CD4-positive, alpha-beta T cell treated with Interleukin-12 subunit alpha and Interleukin-12 subunit beta, for 1 hour (primary cell): ENCODE measurements around the gene KLRB1.
"Not testable (repeated sequence)": the region's sequence is repeated elsewhere in the genome, so short reads cannot be mapped to it uniquely, and the experiment has no call there.

Source experiments
- DNase-seq: peaks from one replicate; pipeline ENCODE4 v3.0.0-alpha.2; 2020

The KLRB1 gene

GRCh38 chr12:9607716-9608115 lies at the start of gene KLRB1:
Gene KLRB1 (minus strand): TSS chr12:9607916. CDS start chr12:9607839, 77 bp downstream.
- no peak for DNase-seq

- DNase-seq = peak; percentile 69
These were observed 43.6 kb upstream of the KLRB1 start for GRCh38 chr12:9651265-9651729.

GRCh38 chr12:9650151-9650576 lies 42.4 kb upstream of the KLRB1 start:
- no peak for DNase-seq

- no peak for DNase-seq
These were observed 41.8 kb upstream of the KLRB1 start for GRCh38 chr12:9649532-9649940.

GRCh38 chr12:9648701-9649531 lies 41.2 kb upstream of the KLRB1 start:
- no peak for DNase-seq

GRCh38 chr12:9647825-9648700 lies 40.3 kb upstream of the KLRB1 start:
- peak; percentile 92 for DNase-seq

DNA sequence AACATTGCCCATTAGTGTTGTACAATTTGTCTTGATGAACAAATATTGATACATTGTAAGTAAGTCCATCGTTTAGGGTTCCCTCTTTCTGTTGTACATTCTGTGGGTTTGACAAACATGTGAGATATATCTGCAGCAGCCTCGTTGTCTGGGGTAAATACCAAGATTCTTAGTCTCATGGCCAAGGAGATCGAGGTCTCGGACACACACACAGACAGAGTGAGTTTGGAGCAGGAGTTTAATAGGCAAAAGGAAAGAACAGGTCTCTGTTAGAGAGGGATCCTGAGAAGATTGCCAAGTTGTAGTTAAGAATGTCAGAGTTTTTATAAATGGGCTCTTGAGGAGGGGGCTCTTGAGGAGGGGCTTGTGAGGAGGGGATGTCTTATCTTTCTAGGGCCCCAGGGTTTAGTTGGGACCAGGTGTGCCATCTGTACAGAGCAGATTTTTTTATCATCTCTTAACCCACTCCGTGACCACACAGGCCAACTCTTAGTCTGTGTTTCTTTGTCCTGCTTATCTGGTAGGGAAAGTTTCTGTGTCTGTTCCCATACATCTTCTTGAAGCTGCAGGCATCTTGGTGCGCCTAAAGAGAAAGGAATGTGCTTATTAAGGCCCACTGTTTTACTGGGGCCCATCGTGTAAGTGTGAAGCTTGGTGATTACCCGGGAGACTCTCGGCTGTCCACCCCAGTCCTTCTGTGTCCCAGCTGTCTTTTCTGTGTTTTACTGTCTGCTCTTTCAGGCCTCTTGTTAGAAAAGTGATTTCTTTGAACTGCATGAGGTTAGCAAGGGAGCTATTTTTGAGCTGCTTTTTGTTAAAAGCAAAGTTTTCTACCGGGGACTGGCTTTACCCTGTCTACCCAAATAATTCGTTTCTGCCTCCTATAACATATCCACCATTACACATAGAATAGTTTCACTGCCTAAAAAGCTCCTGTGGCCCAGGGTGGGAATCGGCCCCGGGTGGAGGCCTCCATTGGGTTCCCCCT lies 39.4 kb upstream of the KLRB1 start:
- DNase-seq = no peak

DNA sequence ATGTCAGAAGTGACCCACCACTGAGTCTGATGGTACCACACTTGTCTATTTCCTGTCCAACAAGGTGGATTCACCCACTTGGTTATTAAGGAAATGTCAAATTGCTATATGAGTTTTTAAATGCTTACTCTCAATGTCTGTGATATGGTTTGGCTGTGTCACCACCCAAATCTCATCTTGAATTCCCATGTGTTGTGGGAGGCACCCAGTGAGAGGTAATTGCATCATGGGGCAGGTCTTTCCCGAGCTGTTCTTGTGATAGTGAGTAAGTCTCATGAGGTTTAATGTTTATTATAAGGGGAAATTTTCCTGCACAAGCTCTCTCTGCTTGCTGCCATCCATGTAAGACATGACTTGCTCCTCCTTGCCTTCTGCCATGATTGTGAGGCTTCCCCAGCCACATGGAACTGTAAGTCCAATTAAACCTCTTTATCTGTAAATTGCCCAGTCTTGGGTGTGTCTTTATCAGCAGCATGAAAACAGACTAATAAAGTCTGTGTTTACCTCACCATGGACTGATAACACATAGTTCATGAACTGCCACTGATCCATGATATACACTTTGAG lies 37.4 kb upstream of the KLRB1 start:
- not testable (repeated sequence) for DNase-seq

DNA sequence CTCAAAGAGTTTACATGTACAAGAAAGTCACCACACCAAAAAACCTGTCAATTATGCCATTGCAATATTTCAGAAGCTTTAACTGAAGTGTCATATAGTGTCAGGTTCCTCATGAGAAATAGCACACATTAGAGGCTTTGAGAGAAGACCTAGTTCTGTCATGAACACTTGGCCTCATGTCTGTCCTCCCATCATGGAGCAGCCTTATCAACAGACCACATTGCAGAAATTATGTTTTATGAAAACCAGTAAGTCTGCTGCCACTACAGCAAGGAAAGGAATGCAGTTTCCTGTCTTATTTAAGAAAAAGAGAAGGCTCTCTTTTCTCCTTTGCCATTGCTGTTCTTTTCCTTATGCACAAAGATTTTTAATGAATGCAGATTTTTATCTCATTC lies 35.5 kb upstream of the KLRB1 start:
- no peak for DNase-seq

DNA sequence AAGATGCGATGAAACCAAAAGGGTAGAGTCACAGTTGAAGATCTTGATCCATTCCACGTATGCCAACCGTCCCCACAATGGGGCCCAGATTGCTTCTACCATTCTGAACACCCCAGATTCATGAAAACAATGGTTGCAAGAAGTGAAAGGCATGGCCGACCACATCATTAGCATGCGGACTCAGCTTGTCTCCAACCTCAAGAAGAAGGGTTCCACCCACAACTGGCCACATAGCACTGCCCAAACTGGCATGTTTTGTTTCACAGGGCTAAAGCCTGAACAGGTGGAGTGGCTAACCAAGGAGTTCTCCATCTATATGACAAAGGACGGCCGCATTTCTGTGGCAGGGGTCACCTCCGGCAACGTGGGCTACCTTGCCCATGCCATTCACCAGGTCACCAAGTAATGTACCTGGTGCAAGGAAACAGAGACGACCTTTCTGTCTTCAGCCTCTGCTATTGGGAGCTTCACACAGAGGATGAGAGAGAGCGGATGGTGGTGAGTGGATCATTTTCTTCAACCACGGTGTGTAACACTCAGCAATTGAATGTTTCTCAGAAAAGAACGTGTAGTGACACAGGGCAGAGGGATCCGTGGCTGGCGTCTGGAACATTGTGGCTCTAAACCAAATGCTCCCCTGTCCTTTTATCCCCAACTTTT lies 35.0 kb upstream of the KLRB1 start:
- DNase-seq = no peak

DNA sequence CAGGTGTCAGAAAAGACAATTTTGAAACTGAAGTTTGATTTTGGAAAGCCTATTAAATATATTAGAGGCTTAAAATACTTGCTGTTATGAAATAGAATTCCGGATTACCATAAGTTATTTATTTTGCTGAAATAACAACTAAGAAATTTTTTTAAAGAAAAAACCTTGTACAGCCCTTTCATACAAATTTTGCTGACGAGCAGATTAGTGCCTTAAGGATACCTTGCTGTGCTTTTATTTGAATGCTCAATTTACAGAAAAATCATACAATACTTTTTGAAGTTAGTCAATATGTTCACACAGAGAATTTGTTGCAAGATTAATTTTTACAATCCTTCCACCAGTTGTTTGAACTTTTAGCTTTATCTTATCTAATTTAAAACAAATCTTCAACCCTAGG lies 32.3 kb upstream of the KLRB1 start:
- DNase-seq = no peak

DNA sequence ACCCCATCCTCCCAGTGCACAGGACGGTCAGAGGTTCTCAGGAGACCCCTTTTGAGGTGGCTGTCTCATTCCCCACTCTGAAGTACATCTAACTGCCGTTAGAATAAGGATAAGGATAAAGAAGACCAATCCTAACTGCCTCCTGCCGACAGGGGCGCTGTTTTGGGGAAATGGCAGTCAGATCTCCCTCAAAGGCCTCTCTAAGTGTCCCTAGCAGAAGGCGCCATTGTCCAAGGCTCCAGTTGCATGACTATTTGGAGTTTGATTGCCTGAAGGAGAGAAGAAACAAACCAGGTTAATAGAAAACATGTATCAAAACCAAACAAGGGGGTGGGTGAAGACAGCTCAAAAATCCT lies 29.1 kb upstream of the KLRB1 start:
- no peak for DNase-seq

DNA sequence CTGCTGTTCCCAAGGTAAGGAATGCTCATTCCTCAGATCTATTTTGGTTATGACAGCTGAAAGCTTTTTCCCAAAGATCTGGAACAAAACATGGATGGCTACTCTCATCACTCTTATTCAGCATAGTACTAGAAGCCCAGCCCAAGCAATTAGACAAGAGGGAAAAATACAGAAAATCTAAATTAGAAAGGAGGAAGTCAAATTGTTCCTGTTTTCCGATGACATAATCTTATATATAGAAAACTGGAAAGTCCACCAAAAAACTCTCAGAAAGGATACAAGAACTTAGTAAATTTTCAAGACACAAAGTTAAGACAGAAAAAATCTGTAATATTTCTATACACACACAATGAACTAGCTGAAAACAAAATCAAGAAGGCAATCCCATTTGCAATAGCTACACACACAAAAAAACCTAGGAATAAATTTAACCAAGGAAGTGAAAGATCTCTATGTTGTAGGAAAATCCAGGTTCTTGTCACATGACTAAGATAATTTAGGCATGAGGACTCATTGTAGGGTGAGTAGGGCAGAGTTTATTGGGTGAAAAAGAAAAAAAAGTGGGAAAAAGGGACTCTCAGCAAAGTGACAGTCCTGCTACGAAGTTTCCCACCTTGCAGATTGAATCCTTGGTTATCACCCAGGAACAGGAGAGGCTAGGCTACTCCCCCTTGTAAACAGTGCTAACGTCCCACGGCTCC lies 28.6 kb upstream of the KLRB1 start:
- DNase-seq = no peak

GRCh38 chr12:9634969-9635754 lies 27.4 kb upstream of the KLRB1 start:
- DNase-seq = no peak

DNA sequence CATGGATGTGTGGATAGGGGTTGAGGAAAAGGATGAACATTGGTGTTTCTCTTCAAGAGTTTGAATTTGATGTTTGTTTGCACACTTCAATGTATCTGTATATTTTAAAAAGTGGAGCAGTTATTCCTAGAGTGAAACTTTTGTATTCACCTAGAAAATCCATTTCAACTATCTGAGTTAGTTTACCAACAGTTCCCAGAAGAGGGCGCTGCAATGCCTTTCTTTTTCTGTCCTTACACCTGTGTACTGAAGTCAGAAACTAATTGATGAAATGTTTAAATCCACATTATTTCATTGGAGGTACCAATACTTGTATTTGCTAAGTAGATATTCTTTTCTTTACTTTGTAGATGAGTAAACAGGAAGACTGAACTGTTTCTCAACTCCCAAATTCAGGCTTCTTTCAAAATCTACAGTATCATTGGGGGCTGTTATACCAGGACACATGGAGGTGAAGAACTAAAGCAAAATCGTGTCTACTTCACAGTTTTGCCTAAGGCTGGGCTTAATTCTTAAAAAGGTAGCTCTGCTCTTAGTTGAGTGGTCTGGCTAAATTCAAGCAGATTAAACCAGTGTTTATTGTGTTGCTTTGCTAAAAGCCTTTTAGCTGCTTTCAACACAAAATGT lies 26.6 kb upstream of the KLRB1 start:
- DNase-seq = peak; percentile 86

GRCh38 chr12:9632766-9633165 lies 25.1 kb upstream of the KLRB1 start:
- DNase-seq = no peak

GRCh38 chr12:9626821-9627220 lies 19.1 kb upstream of the KLRB1 start:
- DNase-seq = no peak

DNA sequence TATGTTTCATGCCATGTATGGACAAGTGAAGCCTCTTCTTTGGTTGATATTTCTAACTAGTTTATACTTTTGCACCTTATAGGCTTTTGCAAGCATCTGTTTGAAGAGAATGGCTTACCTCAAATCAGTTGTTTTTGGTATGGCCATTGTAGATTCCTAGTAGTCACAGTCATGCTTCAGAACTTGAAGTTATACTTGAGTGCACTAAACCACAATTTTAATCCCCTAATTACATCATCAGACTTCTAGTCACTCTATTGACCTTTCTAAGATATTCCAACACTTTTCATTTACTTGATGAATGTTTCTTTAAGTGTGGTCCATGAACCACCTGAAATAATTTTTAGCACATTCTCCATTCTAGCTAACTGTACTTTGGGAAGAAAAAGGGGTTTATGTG lies 18.6 kb upstream of the KLRB1 start:
- DNase-seq = no peak

DNA sequence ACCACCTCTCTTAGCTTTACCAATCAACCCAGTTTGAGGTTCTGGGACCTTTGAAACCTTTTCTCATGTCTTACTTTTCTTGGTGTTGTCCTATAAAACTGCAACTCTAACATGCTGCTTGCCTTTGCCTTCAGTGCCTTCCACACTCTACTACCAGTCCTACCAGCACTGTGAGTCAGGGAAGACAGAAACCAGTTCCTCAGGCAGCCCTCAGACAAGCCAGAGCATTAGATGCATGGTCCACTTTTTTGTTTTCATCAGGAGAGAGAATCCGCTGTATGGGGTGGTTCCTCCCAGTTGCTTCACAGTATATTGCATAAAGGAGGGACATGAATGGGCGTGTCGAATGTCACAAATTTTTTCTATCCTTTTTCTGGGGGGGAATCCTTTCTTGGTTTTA lies 17.3 kb upstream of the KLRB1 start:
- DNase-seq = no peak
